Raji (cell line): ENCODE measurements around the gene PCSK6.

Source experiments
- POLR2A ChIP-seq: IDR thresholded peaks from 2 replicates; pipeline ENCODE4 v1.6.1; 2011; ENCODE audit warnings: low read depth, low read length, control low read depth; ENCODE audit not compliant: insufficient read depth

PCSK6 gene

DNA sequence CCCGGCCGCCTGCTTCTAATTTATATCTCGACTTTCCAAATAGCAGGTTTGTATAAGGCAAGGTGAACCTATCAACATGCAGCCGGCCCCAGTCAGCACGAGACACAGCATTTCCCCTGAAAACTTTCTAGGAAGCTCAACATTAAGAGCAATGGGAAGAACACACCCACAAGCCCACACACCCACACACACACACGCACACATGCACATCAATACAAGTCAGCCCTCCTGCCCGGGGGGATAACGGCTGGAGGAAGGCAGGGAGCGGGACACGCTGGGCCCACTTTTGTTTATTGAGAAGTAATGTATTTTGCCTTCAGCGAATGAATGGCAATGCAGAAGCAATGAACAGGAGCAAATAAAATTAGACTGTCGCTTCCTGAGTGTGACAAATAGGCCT lies 83.5 kb downstream of the PCSK6 start:
- TF ChIP-seq POLR2A = no peak

- no peak for TF ChIP-seq POLR2A
Observed at GRCh38 chr15:101404245-101404644, 85.3 kb downstream of the PCSK6 start.

DNA sequence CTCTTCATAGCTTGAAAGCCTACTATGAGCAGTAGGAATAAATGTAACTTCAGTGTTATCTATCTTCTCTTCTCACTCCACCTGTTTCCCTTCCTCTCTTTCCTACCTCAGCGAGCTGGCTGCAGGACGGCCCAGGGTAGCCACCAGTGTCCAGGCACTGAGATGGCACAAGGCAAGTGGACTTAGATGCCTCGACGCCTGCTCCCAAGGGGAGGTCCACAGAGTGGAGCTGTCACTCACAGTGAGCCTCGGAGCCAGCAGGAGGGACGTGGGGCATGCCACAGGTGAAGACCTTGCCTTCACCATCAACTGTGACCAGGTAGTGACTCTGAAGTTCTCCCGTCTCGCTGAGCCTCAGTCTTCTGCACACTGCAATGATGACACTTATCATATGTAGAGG lies 88.2 kb downstream of the PCSK6 start:
- TF ChIP-seq POLR2A = no peak

DNA sequence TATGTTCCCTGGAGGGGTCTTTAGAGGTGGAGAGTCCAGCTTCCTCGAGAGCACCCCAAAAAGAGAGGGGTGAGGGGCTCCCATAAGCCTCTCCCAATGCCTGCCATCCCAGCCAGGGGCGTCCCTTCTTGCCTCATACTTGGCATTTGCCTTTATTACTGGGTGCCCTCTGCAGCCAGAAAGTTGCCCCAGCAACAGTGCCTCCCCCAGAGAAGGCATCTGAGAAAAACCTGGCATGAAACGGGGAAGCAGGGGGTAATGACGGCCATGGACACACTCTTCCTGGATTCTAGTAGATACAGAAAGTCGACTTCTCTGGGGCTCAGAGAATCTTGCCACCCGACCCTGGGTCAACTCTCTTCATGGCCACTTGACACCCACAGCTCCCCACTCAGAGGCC lies 90.1 kb downstream of the PCSK6 start:
- TF ChIP-seq POLR2A = no peak

- no peak for TF ChIP-seq POLR2A
Observed at GRCh38 chr15:101398247-101398646, 91.3 kb downstream of the PCSK6 start.

DNA sequence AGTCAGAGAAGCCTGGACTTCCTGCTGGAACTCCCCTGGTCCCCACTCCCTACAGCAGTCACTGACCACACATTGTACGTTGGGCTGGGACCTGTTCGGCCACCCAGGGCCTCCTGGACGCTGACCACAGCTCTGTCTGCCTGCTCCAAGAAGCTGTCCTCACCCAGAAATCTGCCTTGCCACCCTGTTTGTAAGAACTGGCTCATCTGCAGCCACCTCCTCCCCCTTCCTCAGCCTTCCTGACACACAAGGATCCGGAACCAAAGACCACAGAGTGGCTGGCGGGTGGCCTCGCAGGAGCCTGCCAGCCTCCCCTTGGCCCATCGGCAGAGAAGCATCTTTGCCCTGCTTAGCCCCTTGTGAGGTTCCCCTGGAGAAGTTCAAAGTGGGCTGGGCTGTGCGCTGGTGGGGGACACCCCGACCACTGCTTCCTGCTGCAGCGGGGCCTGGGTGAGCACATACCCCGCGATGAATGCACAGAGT lies 91.9 kb downstream of the PCSK6 start:
- no peak for TF ChIP-seq POLR2A

DNA sequence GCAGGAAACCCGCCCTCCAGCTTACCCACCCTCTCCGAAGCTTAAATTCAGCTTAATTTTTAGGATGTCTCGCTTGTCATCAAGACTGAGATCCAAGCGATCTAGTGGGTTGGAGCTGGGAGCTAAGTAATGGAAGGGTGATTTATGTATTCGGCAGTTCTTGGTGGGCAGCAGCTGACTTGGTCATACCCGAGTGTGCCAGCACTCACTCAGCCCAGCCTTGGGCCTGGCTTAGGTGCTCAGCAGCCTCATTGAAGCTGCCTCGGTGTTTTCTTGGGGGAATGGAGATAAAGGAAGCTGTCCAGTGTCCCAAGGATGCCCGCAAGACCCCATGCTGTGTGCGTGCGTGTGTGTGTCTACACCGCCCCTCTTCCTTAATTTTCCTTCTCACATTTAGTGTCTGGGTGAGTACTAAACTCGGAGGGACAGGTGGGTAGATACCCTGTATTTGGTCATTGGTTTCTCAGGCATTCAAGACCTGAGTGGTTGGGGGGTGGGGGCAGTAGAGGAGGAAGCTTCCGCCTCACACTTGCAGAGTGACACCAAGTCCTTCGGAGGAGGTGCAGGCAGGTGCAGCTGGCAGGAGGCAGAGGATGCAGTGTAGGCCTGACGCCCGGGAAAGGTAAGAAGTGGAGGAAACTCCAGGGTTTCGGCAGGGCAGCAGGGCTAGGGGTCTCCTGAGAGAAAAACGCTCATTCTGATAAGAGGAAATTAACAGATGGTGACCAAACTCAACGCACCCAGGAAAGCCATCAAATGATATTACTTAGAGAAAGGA lies 92.8 kb downstream of the PCSK6 start:
- TF ChIP-seq POLR2A = no peak

DNA sequence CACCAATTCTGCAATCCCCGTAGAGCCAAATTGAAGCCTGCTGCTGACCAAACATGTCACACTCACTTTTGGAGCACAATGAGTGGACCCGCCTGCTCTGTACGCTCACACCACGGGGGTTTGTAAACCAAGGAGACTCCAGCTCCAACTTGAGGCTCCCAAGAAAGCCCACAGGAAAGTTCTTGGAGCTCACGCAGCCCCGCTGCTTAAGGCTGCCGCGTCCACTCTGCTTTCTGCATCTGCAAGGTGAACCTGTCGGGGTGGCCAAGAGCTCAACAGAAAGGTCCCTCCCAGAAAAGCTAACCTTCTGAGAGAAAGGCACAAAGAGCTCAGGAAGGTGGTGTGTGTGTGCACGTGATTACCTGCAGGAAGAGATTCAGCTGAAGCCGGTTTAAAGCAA lies 94.9 kb downstream of the PCSK6 start:
- no peak for TF ChIP-seq POLR2A

DNA sequence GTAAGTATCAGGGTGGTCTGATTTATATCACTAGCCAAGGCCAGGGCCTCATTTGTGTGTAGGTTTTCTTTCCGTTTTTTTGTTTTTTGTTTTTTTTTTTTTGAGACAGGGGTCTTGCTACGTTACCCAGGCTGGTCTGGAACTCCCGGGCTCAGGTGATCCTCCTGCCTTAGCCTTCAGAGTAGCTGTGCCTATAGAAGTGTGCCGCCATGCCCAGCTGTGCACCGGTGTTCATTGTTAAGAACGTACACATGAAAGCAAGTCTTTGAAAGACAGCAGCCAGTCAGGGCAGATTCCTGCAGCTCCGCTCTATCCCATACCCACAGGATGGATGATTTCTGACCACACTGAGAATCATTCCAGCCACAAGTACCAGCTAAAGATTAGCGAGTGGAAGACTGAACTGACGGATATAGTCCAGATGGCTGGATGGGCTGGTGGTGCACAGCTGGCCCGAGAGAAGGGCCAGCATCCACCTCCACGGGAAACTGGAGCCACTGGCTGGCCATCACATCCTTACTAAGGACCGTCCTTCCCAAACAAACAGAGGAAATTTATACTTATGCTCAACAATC lies 95.4 kb downstream of the PCSK6 start:
- TF ChIP-seq POLR2A = no peak

DNA sequence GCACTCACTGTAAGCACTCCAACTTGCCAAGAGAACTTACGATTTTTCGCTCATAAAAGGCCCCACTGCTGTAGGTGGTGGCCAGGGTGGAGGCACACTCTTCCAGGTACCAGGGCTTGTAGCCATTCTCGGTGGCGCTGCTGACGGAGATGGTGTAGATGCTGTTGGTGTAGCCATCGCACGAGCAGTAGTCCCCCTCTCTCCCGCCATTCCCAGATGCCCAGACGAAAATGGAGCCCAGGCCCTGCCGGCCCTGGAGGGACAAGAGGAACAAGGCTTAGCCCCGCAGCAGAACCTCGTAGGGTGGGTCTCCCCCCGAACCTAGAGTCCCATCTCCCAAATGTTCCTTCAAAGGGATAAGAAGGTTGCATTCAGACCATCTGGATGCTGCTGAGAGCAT lies 96.3 kb downstream of the PCSK6 start:
- TF ChIP-seq POLR2A = no peak

- no peak for TF ChIP-seq POLR2A
Observed at GRCh38 chr15:101391981-101392640, 97.4 kb downstream of the PCSK6 start.

DNA sequence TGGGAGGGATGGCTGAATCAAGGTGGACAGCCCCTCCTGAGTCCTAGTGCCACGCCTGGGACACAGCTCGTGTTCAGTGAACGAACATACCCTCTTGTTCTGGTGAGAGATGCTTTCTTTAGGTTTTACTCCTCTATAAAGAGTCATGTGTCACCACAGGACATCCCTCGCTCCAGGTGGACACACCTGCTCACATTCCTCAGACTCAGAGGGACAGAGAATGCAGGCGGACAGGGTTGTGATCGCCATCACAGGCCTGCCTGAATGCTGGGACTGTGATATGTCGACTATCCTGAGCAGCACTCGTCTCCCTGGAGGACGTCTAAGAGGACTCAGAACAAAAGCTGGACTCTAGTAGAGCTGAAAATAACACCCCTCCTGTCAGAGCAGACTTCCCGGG lies 98.1 kb downstream of the PCSK6 start:
- TF ChIP-seq POLR2A = no peak

- no peak for TF ChIP-seq POLR2A
Observed at GRCh38 chr15:101390462-101390861, 99.0 kb downstream of the PCSK6 start.

- TF ChIP-seq POLR2A = no peak
Observed at GRCh38 chr15:101390060-101390459, 99.4 kb downstream of the PCSK6 start.

GRCh38 chr15:101389362-101389761 lies 100.1 kb downstream of the PCSK6 start:
- TF ChIP-seq POLR2A = no peak

- no peak for TF ChIP-seq POLR2A
Observed at GRCh38 chr15:101388046-101388445, 101.5 kb downstream of the PCSK6 start.
